ENCODE results near the gene SPRR2B. TPM values are rescaled to one million over a fixed set of nuclear protein-coding genes. Genes with fewer than 3 reads are reported as not detected.

Gene SPRR2B
- total and polyA plus RNA-seq, 2 of the 4 experiments (the other 2 are of a cell fraction): not detected

- no peak overlapping the region for H2BK5ac ChIP-seq (ENCODE audit: low read depth, low read length, poor library complexity, severe bottlenecking)
- no peak overlapping the region for H2BK15ac ChIP-seq (ENCODE audit: low read depth, low read length)
- no peak overlapping the region for H3K18ac ChIP-seq (ENCODE audit: low read depth, low read length)
- H2AK9ac ChIP-seq (replicated peaks; ENCODE audit: low read depth, low read length, poor library complexity): no peak overlapping the region
- no peak overlapping the region for H3K4me3 ChIP-seq (ENCODE audit: insufficient read depth, low read depth, low read length)
- no peaks in the 10 kb centered on the region for H4K20me1 ChIP-seq (ENCODE audit: insufficient read depth, low read length)
- H3K14ac ChIP-seq (replicated peaks; ENCODE audit: low read depth, low read length): no peak overlapping the region
- H3K9me3 ChIP-seq (ENCODE audit: control insufficient read depth, insufficient read depth, low read length): no peaks in the 10 kb centered on the region
- H2AFZ ChIP-seq (replicated peaks; ENCODE audit: low read length, poor library complexity): no peak overlapping the region
- H2BK20ac ChIP-seq (ENCODE audit: low read depth, low read length): no peak overlapping the region
- no peaks in the 10 kb centered on the region for H3K4me1 ChIP-seq (ENCODE audit: control insufficient read depth, insufficient read depth, low read length)
- H3K4me2 ChIP-seq (ENCODE audit: low read depth, low read length): no peak overlapping the region
- H3K27me3 ChIP-seq (ENCODE audit: control insufficient read depth, insufficient read depth, low read length): no peaks in the 10 kb centered on the region
- H4K5ac ChIP-seq (ENCODE audit: low read depth, low read length): no peak overlapping the region
- ChIA-PET POLR2A (ENCODE audit: unreplicated experiment) (no interaction called here), CTCF (no interaction called here)
- no peaks in the 10 kb centered on the region for H3K36me3 ChIP-seq (ENCODE audit: control insufficient read depth, insufficient read depth, low read length)
- no peak for TF ChIP-seq POLR2A (IDR thresholded peaks at IDR 0.05; ENCODE audit: low read depth, low read length)
- in situ Hi-C loops (cut with MboI; ENCODE audit: low sequenced_read_pairs): no loop called here
- no peak overlapping the region for H3K9ac ChIP-seq (ENCODE audit: low read depth, low read length)
- intact Hi-C loops (cut with micrococcal nuclease): no loop called here
- H3K23ac ChIP-seq (ENCODE audit: low read depth, low read length): no peak overlapping the region
- no peak overlapping the region for H2AK5ac ChIP-seq (ENCODE audit: low read depth, low read length)
- H3K79me1 ChIP-seq (ENCODE audit: low read depth in 1 of 2, low read length in 2 of 2): no peaks in the 10 kb centered on the region
- BruUV-seq (replicated peaks): no TSS peak
- DNase-seq: no peak
- H3K56ac ChIP-seq (ENCODE audit: extremely low read depth, insufficient read depth, low read length): no peak overlapping the region
- H3K4ac ChIP-seq (ENCODE audit: low read depth, low read length): no peak overlapping the region
- dilution Hi-C loops (cut with HindIII; ENCODE audit: low sequenced_read_pairs, unreplicated experiment): no loop called here
- no CpG with 5 or more reads among the region's 1 CpG for WGBS, 2 experiments (ENCODE audit: extremely low coverage in 2 of 2, insufficient read length in 1 of 2)
- no peak overlapping the region for H2BK120ac ChIP-seq (ENCODE audit: low read depth, low read length)
- H3K9me1 ChIP-seq (ENCODE audit: insufficient read depth, low read length): no peaks in the 10 kb centered on the region
- no peak overlapping the region for H4K91ac ChIP-seq (ENCODE audit: insufficient read depth, low read depth, low read length)
- no peak for ATAC-seq (ENCODE audit: low read depth)
- no peak overlapping the region for H4K8ac ChIP-seq (ENCODE audit: low read depth in 2 of 2, low read length in 2 of 2)
- no peak overlapping the region for H3K27ac ChIP-seq (ENCODE audit: insufficient read depth, low read length)
Measured at GRCh38 chr1:153035211-153035610, 36.2 kb downstream of the SPRR2B start.

Data from IMR-90 (cell line).